Measurements from ENCODE around the gene RASL10A.

GRCh38 chr22:29306835-29307595 lies 8.5 kb downstream of the RASL10A start:
- TF ChIP-seq EZH2 (IDR thresholded peaks at IDR 0.05; ENCODE audit: insufficient read depth, poor library complexity, severe bottlenecking) (no peak), EZH2phosphoT487 (IDR thresholded peaks at IDR 0.05; ENCODE audit: insufficient read depth, low read depth) (no peak)

Measured in GM23248 (cell line).